ENCODE data around the gene LTO1.

Gene LTO1

GRCh38 chr11:69654001-69654659 is 21.0 kb downstream of the LTO1 start:
- no peak for TF ChIP-seq POLR2A (IDR thresholded peaks at IDR 0.05; ENCODE audit: low read length)
- no peak for DNase-seq

- TF ChIP-seq POLR2A (IDR thresholded peaks at IDR 0.05; ENCODE audit: low read length) (no peak), GATA1 (IDR thresholded peaks at IDR 0.05; ENCODE audit: low read depth, low read length) (no peak)
- no peak for DNase-seq
Observed at GRCh38 chr11:69653406-69653960, 21.7 kb downstream of the LTO1 start.

- DNase-seq = no peak
- TF ChIP-seq POLR2A (IDR thresholded peaks at IDR 0.05; ENCODE audit: low read length) = no peak
- TF ChIP-seq GATA1 (IDR thresholded peaks at IDR 0.05; ENCODE audit: low read depth, low read length) = no peak
Observed at GRCh38 chr11:69652999-69653398, 22.2 kb downstream of the LTO1 start.

- DNase-seq = no peak
- TF ChIP-seq POLR2A (IDR thresholded peaks at IDR 0.05; ENCODE audit: low read length) = no peak
Observed at GRCh38 chr11:69651834-69652620, 23.1 kb downstream of the LTO1 start.

GRCh38 chr11:69650832-69651344 is 24.3 kb downstream of the LTO1 start:
- no peak for DNase-seq
- TF ChIP-seq POLR2A (IDR thresholded peaks at IDR 0.05; ENCODE audit: low read length) = no peak
- no peak for TF ChIP-seq GATA1 (IDR thresholded peaks at IDR 0.05; ENCODE audit: low read depth, low read length)

GRCh38 chr11:69650081-69650831 is 24.9 kb downstream of the LTO1 start:
- TF ChIP-seq GATA1 (IDR thresholded peaks at IDR 0.05; ENCODE audit: low read depth, low read length) (no peak), POLR2A (IDR thresholded peaks at IDR 0.05; ENCODE audit: low read length) (no peak)
- DNase-seq = no peak

- TF ChIP-seq POLR2A (IDR thresholded peaks at IDR 0.05; ENCODE audit: low read length) (no peak), GATA1 (IDR thresholded peaks at IDR 0.05; ENCODE audit: low read depth, low read length) (no peak)
- DNase-seq = no peak
Observed at GRCh38 chr11:69649576-69649900, 25.6 kb downstream of the LTO1 start.

GRCh38 chr11:69648679-69649575 is 26.2 kb downstream of the LTO1 start:
- TF ChIP-seq POLR2A (IDR thresholded peaks at IDR 0.05; ENCODE audit: low read length) (no peak), GATA1 (IDR thresholded peaks at IDR 0.05; ENCODE audit: low read depth, low read length) (no peak)
- DNase-seq = no peak

GRCh38 chr11:69647761-69648497 is 27.2 kb downstream of the LTO1 start:
- DNase-seq = no peak
- TF ChIP-seq GATA1 (IDR thresholded peaks at IDR 0.05; ENCODE audit: low read depth, low read length) (no peak), POLR2A (IDR thresholded peaks at IDR 0.05; ENCODE audit: low read length) (no peak)

GRCh38 chr11:69647390-69647748 is 27.8 kb downstream of the LTO1 start:
- no peak for DNase-seq
- no peak for TF ChIP-seq POLR2A (IDR thresholded peaks at IDR 0.05; ENCODE audit: low read length)
- TF ChIP-seq GATA1 (IDR thresholded peaks at IDR 0.05; ENCODE audit: low read depth, low read length) = no peak

- TF ChIP-seq GATA1 (IDR thresholded peaks at IDR 0.05; ENCODE audit: low read depth, low read length) (no peak), POLR2A (IDR thresholded peaks at IDR 0.05; ENCODE audit: low read length) (no peak)
- DNase-seq = no peak
Observed at GRCh38 chr11:69646493-69647389, 28.4 kb downstream of the LTO1 start.

All from erythroblast (primary cell).